ENCODE measurements around the gene CEP350.

Gene CEP350

GRCh38 chr1:180163041-180163440 is 208.4 kb downstream of the CEP350 start:
- H3K27ac Mint-ChIP-seq, result no peak overlapping the region
- H3K4me3 Mint-ChIP-seq, result no peak overlapping the region
- no peaks in the 10 kb centered on the region for H3K9me3 Mint-ChIP-seq
- H3K27me3 Mint-ChIP-seq, result no peaks in the 10 kb centered on the region
- CTCF ChIA-PET, result no interaction called here
- no peak for DNase-seq
- no peaks in the 10 kb centered on the region for H3K36me3 Mint-ChIP-seq
- peaks cover 3% of the 10 kb centered on the region for H3K4me1 Mint-ChIP-seq
